Gastrocnemius medialis (tissue), 4 donors: ENCODE data around the gene ZNF813. TPM values are rescaled to one million over a fixed set of nuclear protein-coding genes. Genes with fewer than 3 reads are reported as not detected.
"Not testable (repeated sequence)": the region's sequence is repeated elsewhere in the genome, so short reads cannot be mapped to it uniquely, and the experiment has no call there.

Source experiments
- ATAC-seq, 2 donors: fragments of 150-250 bp; one replicate each; pipeline ENCODE4 v1.9.1; 2016
- DNase-seq, 2 donors: peaks; one replicate each; pipeline ENCODE4 v3.0.0-alpha.2; 2019
- H3K27ac ChIP-seq, 4 donors: fragments of 200-600 bp; sonication (generic); 1 replicate in 1 of 4; 2 replicates in 3 of 4; pipeline ENCODE4 v1.5.1; 2016 to 2018; ENCODE audit warnings: mild to moderate bottlenecking in 2 of 4, moderate library complexity in 1 of 4
- H3K27me3 ChIP-seq, 3 donors: fragments of 200-600 bp; sonication (generic) in 2 of 3; 1 replicate in 1 of 3; 2 replicates in 2 of 3; pipeline versions ENCODE4 v1.5.1 to v1.6.0; 2016 to 2019; ENCODE audit warnings: mild to moderate bottlenecking in 1 of 3, moderate library complexity in 1 of 3
- H3K36me3 ChIP-seq, 2 donors: fragments of 200-600 bp; sonication (generic) in 1 of 2; one replicate each; pipeline ENCODE4 v1.5.1; 2017 to 2018
- H3K4me1 ChIP-seq, 2 donors: fragments of 200-600 bp; sonication (generic) in 1 of 2; one replicate each; pipeline ENCODE4 v1.5.1; 2016 to 2017; ENCODE audit warnings: mild to moderate bottlenecking in 2 of 2
- H3K4me3 ChIP-seq, 4 donors: fragments of 200-600 bp; sonication (generic) in 3 of 4; 1 replicate in 1 of 4; 2 replicates in 3 of 4; pipeline ENCODE4 v1.5.1; 2016 to 2019; ENCODE audit warnings: mild to moderate bottlenecking in 2 of 4
- H3K9me3 ChIP-seq, 3 donors: fragments of 200-600 bp; sonication (generic) in 2 of 3; 1 replicate in 1 of 3; 2 replicates in 2 of 3; pipeline ENCODE4 v1.5.1; 2016 to 2019
- POLR2A ChIP-seq, 2 donors: fragments of 450-650 bp; IDR thresholded peaks; one replicate each; pipeline ENCODE4 v1.6.1; 2017; ENCODE audit warnings: antibody characterized with exemption in 2 of 2, mild to moderate bottlenecking in 2 of 2, moderate library complexity in 2 of 2
- in situ Hi-C, 4 donors: fragments of 200-750 bp; cut with MboI; loops; one replicate each; pipeline versions ENCODE4 v1.15.0 to v1.8.0; 2017; ENCODE audit warnings: low sequenced_read_pairs in 4 of 4
- intact Hi-C: fragments of 100-400 bp; cut with DNase I; formaldehyde crosslinking; loops from one replicate; pipeline ENCODE4 v1.15.1; 2023; ENCODE audit warnings: low total_unique reads
- total RNA-seq, 4 donors: library from RNA; depleted of rRNA; stranded (reverse); fragments of >200 nt; gene quantifications; one replicate each; pipeline versions ENCODE4 v1.1.0 to v1.2.3, GENCODE V29; 2016
- TF ChIP-seq, protein P1 (sequence below), 5 experiments: fragments of 450-650 bp in 3 of 5; fragments of 200-600 bp in 2 of 5; sonication (generic) in 2 of 5; IDR thresholded peaks in 4 of 5; conservative IDR thresholded peaks in 1 of 5; 1 replicate in 4 of 5; 2 replicates in 1 of 5; pipeline ENCODE4 v1.5.1; 2016 to 2019; ENCODE audit warnings: antibody characterized with exemption in 5 of 5, mild to moderate bottlenecking in 3 of 5, moderate library complexity in 3 of 5

Gene ZNF813
- total RNA-seq, 4 donors from 2014 or later: 0.29 to 1.1 (median 0.57) TPM

DNA sequence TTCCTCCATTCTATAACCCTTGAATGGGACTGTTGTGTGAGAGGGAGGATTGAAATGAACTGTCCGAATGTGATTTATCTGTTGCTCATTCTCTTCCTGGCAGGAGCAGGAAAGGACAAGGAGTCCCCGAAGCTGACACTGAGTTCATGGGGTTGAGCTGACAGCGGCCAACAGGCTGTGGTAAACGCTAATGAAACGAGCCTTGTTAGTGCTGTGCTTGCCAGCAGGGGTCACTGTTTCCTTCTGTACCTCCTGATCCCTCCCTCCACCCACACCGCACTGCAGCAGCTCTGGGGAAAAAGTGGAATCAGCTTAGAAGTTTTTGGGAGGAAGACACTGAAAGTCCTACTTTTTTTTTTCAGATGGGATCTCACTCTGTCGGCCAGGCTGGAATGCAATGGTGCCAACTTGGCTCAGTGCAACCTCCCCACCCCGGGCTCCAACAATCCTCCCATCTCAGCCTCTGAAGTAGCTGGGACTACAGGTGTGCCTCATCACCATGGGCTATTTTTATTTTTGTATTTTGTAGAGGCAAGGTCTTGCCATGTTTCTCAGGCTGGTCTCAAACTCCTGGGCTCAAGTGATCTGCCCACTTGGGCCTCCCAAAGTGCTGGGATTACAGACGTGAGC, 42.5 kb upstream of the ZNF813 start:
- ATAC-seq: peak; percentile 66 to 82
- intact Hi-C loops (loop anchor here (10.0 kb wide), 1 partner anchor 320 kb away; no protein-coding TSS in a partner anchor), in situ Hi-C loops (loop anchor here in 2 of 4 donors (10.0 to 25.0 kb wide), 2 partner anchors 312 to 320 kb away; no protein-coding TSS in a partner anchor)
- TF ChIP-seq, protein P1, sequence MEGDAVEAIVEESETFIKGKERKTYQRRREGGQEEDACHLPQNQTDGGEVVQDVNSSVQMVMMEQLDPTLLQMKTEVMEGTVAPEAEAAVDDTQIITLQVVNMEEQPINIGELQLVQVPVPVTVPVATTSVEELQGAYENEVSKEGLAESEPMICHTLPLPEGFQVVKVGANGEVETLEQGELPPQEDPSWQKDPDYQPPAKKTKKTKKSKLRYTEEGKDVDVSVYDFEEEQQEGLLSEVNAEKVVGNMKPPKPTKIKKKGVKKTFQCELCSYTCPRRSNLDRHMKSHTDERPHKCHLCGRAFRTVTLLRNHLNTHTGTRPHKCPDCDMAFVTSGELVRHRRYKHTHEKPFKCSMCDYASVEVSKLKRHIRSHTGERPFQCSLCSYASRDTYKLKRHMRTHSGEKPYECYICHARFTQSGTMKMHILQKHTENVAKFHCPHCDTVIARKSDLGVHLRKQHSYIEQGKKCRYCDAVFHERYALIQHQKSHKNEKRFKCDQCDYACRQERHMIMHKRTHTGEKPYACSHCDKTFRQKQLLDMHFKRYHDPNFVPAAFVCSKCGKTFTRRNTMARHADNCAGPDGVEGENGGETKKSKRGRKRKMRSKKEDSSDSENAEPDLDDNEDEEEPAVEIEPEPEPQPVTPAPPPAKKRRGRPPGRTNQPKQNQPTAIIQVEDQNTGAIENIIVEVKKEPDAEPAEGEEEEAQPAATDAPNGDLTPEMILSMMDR (IDR thresholded peaks at IDR 0.05 in 4 of 5, conservative IDR thresholded peaks at IDR 0.05 in 1 of 5): peak; percentile 35 to 71 (median 67)
- no peak for TF ChIP-seq POLR2A (IDR thresholded peaks at IDR 0.05)
- peak; percentile 35 to 37 for DNase-seq
- H3K4me1 ChIP-seq: no peaks in the 10 kb centered on the region
- no peaks in the 10 kb centered on the region for H3K36me3 ChIP-seq
- no peak overlapping the region for H3K4me3 ChIP-seq
- H3K9me3 ChIP-seq: no peaks in the 10 kb centered on the region
- H3K27ac ChIP-seq: no peak overlapping the region
- H3K27me3 ChIP-seq: no peaks in the 10 kb centered on the region

DNA sequence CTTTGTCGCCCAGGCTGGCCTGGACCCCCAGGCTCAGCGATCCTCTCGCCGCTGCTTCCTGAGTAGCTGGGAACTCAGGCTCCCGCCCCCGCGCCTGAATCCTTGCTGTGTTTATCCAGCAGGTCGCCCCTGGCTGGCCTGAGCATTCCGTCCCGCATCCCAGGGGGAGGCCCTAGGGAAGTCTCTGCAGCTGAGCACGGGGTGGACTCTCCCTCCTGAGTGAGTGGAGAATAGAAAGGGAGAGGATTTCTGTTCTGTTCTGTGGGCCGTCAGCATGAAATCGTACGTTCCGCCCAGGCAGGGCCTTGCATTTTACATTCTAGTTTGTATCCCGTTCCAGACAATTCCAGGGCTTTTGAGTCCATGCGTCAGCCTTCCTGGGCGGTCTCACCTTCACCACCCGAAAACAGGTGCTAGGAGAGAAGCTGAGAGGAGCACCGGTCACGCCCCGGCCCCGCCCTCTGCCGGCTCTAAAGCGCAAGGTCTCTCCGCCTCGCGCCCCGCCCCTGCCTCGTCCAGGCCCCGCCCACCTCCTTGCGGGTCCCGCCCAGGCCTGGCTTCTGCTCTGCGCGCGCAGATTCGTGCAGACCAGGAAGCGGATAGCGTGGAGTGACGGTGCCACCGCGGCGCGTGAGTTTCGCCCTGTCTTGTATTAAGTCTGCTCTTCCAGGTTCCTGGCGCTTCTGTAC, 36.0 kb upstream of the ZNF813 start, which contains the start of gene ZNF761:
Gene ZNF761, plus strand, starts transcription at position 586 of the 689 bp plus-strand sequence. CDS start 15,285 bp downstream, outside the sequence.
- H3K27ac ChIP-seq: peak within 1 kb of the TSS; percentile 72 to 74 (median 74)
- in situ Hi-C loops: loop anchor here in 1 of 4 donors (25.0 kb wide), 1 partner anchor 306 kb away; no protein-coding TSS in a partner anchor
- ATAC-seq: peak; percentile 98
- H3K9me3 ChIP-seq: no peaks in the 10 kb centered on the region
- TF ChIP-seq POLR2A (IDR thresholded peaks at IDR 0.05): peak; percentile 67 to 84
- TF ChIP-seq, protein P1 (IDR thresholded peaks at IDR 0.05 in 4 of 5, conservative IDR thresholded peaks at IDR 0.05 in 1 of 5): peak in 4 of 5 experiments; percentile 35 to 45 (median 40)
- peak within 1 kb of the TSS; percentile 74 to 91 (median 81) for H3K4me3 ChIP-seq
- peak; percentile 87 to 90 for DNase-seq
- H3K27me3 ChIP-seq: no peaks in the 10 kb centered on the region
- intact Hi-C loops: loop anchor here (1.0 to 10.0 kb wide), 5 partner anchors 36 to 546 kb away; partner anchors contain the start of genes ZNF665, ZNF765 and ZNF813
- H3K4me1 ChIP-seq: peaks cover 0 to 7% of the 10 kb centered on the region in 2 donors
- H3K36me3 ChIP-seq: no peaks in the 10 kb centered on the region

DNA sequence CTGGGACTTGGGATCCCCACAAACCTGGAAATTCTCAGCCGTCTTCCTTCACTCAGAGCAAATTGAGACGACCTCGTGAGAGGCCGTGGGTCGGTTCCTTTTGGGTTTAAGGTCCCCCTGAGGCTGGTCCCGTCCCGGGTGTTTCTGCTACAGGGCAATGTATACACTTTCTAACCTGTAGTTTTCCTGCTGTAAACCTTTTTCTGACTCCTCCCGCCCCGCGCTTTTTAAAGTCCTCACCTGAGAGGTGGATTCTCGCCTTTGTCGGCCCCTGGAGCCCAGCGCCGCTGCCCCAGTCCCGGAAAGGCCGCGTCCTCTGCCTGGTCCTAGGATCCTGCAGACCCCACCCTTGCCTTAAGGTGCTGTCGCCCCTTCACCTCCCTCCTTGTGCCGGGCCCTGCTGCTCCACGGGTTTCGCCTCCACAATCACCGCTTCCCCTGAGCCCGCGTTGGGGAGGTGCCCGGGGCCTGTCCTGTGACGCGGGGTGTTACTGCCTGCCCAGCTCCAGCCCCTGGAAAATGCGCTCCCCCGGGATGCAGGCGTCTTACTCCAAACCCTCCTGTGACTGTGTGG, 35.4 kb upstream of the ZNF813 start:
- in situ Hi-C loops: loop anchor here in 1 of 4 donors (25.0 kb wide), 1 partner anchor 305 kb away; no protein-coding TSS in a partner anchor
- no peak for TF ChIP-seq POLR2A (IDR thresholded peaks at IDR 0.05)
- TF ChIP-seq, protein P1 (IDR thresholded peaks at IDR 0.05 in 4 of 5, conservative IDR thresholded peaks at IDR 0.05 in 1 of 5): no peak
- H3K36me3 ChIP-seq: no peaks in the 10 kb centered on the region
- ATAC-seq (peak; percentile 25 to 32), DNase-seq (peak in 1 of 2 donors; percentile 10)
- peak overlapping the region; percentile 68 to 74 (median 72) for H3K27ac ChIP-seq
- no peaks in the 10 kb centered on the region for H3K9me3 ChIP-seq
- intact Hi-C loops: loop anchor here (5.0 to 10.0 kb wide), 2 partner anchors 237 to 545 kb away; partner anchors contain the start of gene ZNF665
- H3K4me3 ChIP-seq: peak overlapping the region; percentile 74 to 91 (median 81)
- H3K4me1 ChIP-seq: peaks cover 0 to 7% of the 10 kb centered on the region in 2 donors
- H3K27me3 ChIP-seq: no peaks in the 10 kb centered on the region

DNA sequence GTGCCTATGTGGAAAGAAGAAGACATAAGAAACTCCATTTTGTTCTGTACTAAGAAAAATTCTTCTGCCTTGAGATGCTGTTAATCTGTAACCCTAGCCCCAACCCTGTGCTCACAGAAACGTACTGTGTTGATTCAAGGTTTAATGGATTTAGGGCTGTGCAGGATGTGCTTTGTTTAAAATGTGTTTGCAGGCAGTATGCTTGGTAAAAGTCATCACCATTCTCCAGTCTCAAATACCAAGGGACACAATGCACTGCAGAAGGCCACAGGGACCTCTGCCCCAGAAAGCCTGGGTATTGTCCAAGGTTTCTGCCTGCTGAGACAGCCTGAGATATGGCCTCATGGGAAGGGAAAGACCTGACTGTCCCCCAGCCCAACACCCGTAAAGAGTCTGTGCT, 23.7 kb upstream of the ZNF813 start:
- in situ Hi-C loops: loop anchor here in 1 of 4 donors (25.0 kb wide), 1 partner anchor 293 kb away; no protein-coding TSS in a partner anchor
- intact Hi-C loops, H3K9me3 ChIP-seq, H3K27ac ChIP-seq, DNase-seq, H3K4me3 ChIP-seq, H3K4me1 ChIP-seq, ATAC-seq, H3K27me3 ChIP-seq: not testable (repeated sequence)
- H3K36me3 ChIP-seq: peaks cover 7 to 65% of the 10 kb centered on the region in 2 donors

DNA sequence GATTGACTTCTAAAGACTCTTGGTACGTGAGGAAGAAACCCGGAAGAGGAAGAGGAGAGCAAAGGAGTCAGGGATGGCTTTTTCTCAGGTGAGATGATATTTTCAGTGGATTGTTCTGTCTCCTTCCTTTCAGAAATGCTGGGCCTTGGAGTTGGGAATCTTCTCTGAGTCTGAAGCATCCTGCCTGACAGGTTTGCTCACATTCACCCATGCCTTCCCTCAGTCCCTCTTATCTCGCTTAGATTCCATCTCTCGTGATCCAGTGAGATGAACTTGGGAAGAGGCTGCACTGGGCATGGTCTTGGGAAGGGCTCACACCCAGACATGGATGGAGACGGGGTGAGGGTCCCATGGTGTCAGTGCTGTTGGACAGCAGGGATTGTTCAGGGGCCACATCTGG, 20.3 kb upstream of the ZNF813 start:
- H3K4me1 ChIP-seq, ATAC-seq, H3K27me3 ChIP-seq, intact Hi-C loops, H3K9me3 ChIP-seq, DNase-seq, H3K4me3 ChIP-seq, H3K27ac ChIP-seq: not testable (repeated sequence)
- H3K36me3 ChIP-seq: peaks cover 7 to 74% of the 10 kb centered on the region in 2 donors
- in situ Hi-C loops: loop anchor here in 1 of 4 donors (25.0 kb wide), 1 partner anchor 290 kb away; no protein-coding TSS in a partner anchor
